C4-2B (cell line): ENCODE measurements around the gene LNX2.

ENCODE experiments used
- ZFX ChIP-seq: fragments of 450-650 bp; IDR thresholded peaks from 2 replicates; pipeline ENCODE4 v1.6.1; 2017
- TF ChIP-seq, protein P1 (sequence below): fragments of 450-650 bp; conservative IDR thresholded peaks from 2 replicates; pipeline ENCODE4 v1.5.1; 2017; ENCODE audit warnings: mild to moderate bottlenecking

DNA sequence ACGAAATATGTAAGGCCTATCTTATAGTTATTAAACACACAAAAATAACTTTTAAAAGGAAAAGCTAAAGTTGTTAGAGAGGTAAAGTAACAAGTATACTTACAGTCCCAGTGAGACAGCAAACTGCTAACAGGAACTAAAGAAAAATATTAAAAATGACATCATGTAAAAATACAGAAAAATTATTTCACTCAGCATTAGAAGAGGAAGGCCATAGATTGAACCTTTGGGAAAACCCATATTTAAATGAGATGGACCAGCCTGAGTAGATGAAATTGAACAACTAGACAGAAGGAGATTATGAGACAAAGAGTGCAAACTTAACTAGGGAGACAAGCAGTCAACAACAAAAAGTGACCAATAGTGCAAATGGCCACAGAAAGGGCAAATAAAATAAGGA is 49.4 kb downstream of the LNX2 start:
- TF ChIP-seq, protein P1, sequence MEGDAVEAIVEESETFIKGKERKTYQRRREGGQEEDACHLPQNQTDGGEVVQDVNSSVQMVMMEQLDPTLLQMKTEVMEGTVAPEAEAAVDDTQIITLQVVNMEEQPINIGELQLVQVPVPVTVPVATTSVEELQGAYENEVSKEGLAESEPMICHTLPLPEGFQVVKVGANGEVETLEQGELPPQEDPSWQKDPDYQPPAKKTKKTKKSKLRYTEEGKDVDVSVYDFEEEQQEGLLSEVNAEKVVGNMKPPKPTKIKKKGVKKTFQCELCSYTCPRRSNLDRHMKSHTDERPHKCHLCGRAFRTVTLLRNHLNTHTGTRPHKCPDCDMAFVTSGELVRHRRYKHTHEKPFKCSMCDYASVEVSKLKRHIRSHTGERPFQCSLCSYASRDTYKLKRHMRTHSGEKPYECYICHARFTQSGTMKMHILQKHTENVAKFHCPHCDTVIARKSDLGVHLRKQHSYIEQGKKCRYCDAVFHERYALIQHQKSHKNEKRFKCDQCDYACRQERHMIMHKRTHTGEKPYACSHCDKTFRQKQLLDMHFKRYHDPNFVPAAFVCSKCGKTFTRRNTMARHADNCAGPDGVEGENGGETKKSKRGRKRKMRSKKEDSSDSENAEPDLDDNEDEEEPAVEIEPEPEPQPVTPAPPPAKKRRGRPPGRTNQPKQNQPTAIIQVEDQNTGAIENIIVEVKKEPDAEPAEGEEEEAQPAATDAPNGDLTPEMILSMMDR, result no peak
- TF ChIP-seq ZFX, result no peak
